Heart right ventricle (tissue), 16 donors: ENCODE data around the gene ELFN1. TPM values are rescaled to one million over a fixed set of nuclear protein-coding genes. Genes with fewer than 3 reads are reported as not detected.

ENCODE experiments used
- ATAC-seq, 8 donors: fragments of 200-7000 bp; cut with Tn5 transposase; one replicate each; pipeline ENCODE4 v1.9.1; 2020; ENCODE audit warnings: mild to moderate bottlenecking in 8 of 8, moderate library complexity in 8 of 8, moderate number of reproducible peaks in 1 of 8
- DNase-seq, 2 donors: peaks; one replicate each; pipeline ENCODE4 v3.0.0-alpha.2; 2020
- H3K27ac ChIP-seq, 10 donors: fragments of 200-600 bp; sonication (generic) in 2 of 10; one replicate each; pipeline versions ENCODE4 v1.5.0 to v1.8.0; 2020 to 2022; ENCODE audit warnings: mild to moderate bottlenecking in 3 of 10
- H3K27me3 ChIP-seq, 7 donors: fragments of 200-600 bp; one replicate each; pipeline ENCODE4 v1.8.0; 2021 to 2022; ENCODE audit warnings: mild to moderate bottlenecking in 2 of 7
- H3K36me3 ChIP-seq, 9 donors: fragments of 200-600 bp; sonication (generic) in 1 of 9; one replicate each; pipeline versions ENCODE4 v1.5.0 to v1.8.0; 2020 to 2022; ENCODE audit warnings: mild to moderate bottlenecking in 2 of 9
- H3K4me1 ChIP-seq, 9 donors: fragments of 200-600 bp; sonication (generic) in 1 of 9; one replicate each; pipeline versions ENCODE4 v1.5.0 to v1.8.0; 2020 to 2022; ENCODE audit warnings: mild to moderate bottlenecking in 4 of 9
- H3K4me3 ChIP-seq, 10 donors: fragments of 200-600 bp; sonication (generic) in 2 of 10; one replicate each; pipeline versions ENCODE4 v1.5.0 to v1.8.0; 2020 to 2022; ENCODE audit warnings: mild to moderate bottlenecking in 7 of 10, moderate library complexity in 2 of 10
- H3K9me3 ChIP-seq, 11 donors: fragments of 200-600 bp in 10 of 11; sonication (generic) in 2 of 11; one replicate each; pipeline versions ENCODE4 v1.5.0 to v1.8.0; 2013 to 2022; ENCODE audit warnings: mild to moderate bottlenecking in 2 of 11, control low read depth in 1 of 11, moderate library complexity in 1 of 11
- CTCF ChIP-seq, 9 donors: fragments of 200-600 bp; sonication (generic) in 2 of 9; IDR thresholded peaks; one replicate each; pipeline versions ENCODE4 v1.5.0 to v1.8.0; 2021 to 2022; ENCODE audit warnings: antibody characterized with exemption in 9 of 9, mild to moderate bottlenecking in 5 of 9, moderate library complexity in 1 of 9
- WGBS, 2 donors: extraction: QIAGEN DNeasy Blood & Tissue Kit; methylation state at CpG; one replicate each; pipeline ENCODE4 v1.1.7; 2013; ENCODE audit warnings: inconsistent platforms in 1 of 2; 5-methylcytosine and 5-hydroxymethylcytosine counted together
- intact Hi-C, 10 donors: fragments of 100-400 bp; cut with DNase I; formaldehyde crosslinking; loops; one replicate each; pipeline versions ENCODE4 v1.11.1 to v1.14.2; 2022
- polyA plus RNA-seq, 2 donors: library from polyadenylated mRNA; stranded (reverse); fragments of 200-250 nt; gene quantifications; one replicate each; pipeline ENCODE4 v1.2.3, GENCODE V29; 2013
- total RNA-seq, 10 donors: library from RNA; stranded (reverse); fragmentation: NEBNext Ultra II Directional in 3 of 10; extraction: Animal tissue kit (Norgen Biotek cat#: 25700) in 3 of 10; gene quantifications; one replicate each; pipeline versions ENCODE4 v1.2.1 to v1.2.4, GENCODE V29; 2021 to 2023
- donor health status: Arrhythmogenic right ventricular cardiomyopathy.
- donor health status: ischemic (EF 13 %, LVEDD 7.1; RV severe dilation, severe dysfunction).
- donor health status: healthy with polysubstance abuse.
- donor health status: DM: no; HTN: yes; CAD: no.
- donor health status: DM: no; HTN: no; CAD: no.
- donor health status: ischemic (EF 25% LVEDD 6.9; RV normal size, moderate dysfunction).
- donor health status: ischemic (EF 25% LVEDD 5.7; RV mildly dilated, moderate dysfunction).
- donor health status: healthy.
- donor health status: DM: yes; HTN: yes; CAD: no.
- donor health status: Ischemic cardiomyopathy.
- donor health status: ischemic (EF 35%, LVEDD 5.7; RV mildly dilated, moderate dysfunction).
- donor health status: nonischemic (EF 11% LVEDD 7.7; RV severe dilation, severe dysfunction).
- donor health status: DM: yes; HTN: yes; CAD: no.
- donor health status: PGD.
- donor health status: ischemic (EF 29% LVEDD 5.4; RV normal size, mild dysfunction).
- donor health status: nonischemic (EF 23%, LVEDD 6.1; RV moderate dilation, normal function).

ELFN1 gene
- total and polyA plus RNA-seq, 12 donors = 3.0 to 9.5 (median 6.0) TPM

- DNase-seq (no peak), ATAC-seq (no peak)
- no peak for TF ChIP-seq CTCF (IDR thresholded peaks at IDR 0.05)
These were observed 26.6 kb upstream of the ELFN1 start for GRCh38 chr7:1643270-1644092.

GRCh38 chr7:1644341-1645070 lies 25.6 kb upstream of the ELFN1 start:
- peaks cover 16 to 42% (median 22%) of the 10 kb centered on the region in 9 donors for H3K4me1 ChIP-seq
- intact Hi-C loops = loop anchor here in 1 of 10 donors (10.0 kb wide), 1 partner anchor 60 kb away; no protein-coding TSS in a partner anchor
- no peak for ATAC-seq
- 82 to 85% methylated on average over 23 of the region's 23 CpGs for WGBS, 2 donors
- H3K27ac ChIP-seq = no peak overlapping the region
- H3K9me3 ChIP-seq = no peaks in the 10 kb centered on the region
- H3K27me3 ChIP-seq = peaks cover 0 to 58% (median 47%) of the 10 kb centered on the region in 7 donors
- H3K36me3 ChIP-seq = no peaks in the 10 kb centered on the region
- TF ChIP-seq CTCF (IDR thresholded peaks at IDR 0.05) = no peak
- DNase-seq = no peak
- H3K4me3 ChIP-seq = no peak overlapping the region

More at GRCh38 chr7:1643270-1644092, 26.6 kb upstream of the ELFN1 start:
- Histone ChIP-seq H3K27me3 (peaks cover 0 to 65% (median 42%) of the 10 kb centered on the region in 7 donors), H3K36me3 (no peaks in the 10 kb centered on the region), H3K9me3 (no peaks in the 10 kb centered on the region), H3K4me3 (no peak overlapping the region), H3K4me1 (peaks cover 13 to 35% (median 18%) of the 10 kb centered on the region in 9 donors), H3K27ac (no peak overlapping the region)
- intact Hi-C loops = loop anchor here in 1 of 10 donors (10.0 kb wide), 1 partner anchor 59 kb away; no protein-coding TSS in a partner anchor
- 92 to 94% methylated on average over 11 of the region's 11 CpGs for WGBS, 2 donors

GRCh38 chr7:1645071-1645409 lies 25.0 kb upstream of the ELFN1 start:
- Histone ChIP-seq H3K4me1 (peaks cover 16 to 42% (median 22%) of the 10 kb centered on the region in 9 donors), H3K27me3 (peaks cover 0 to 63% (median 47%) of the 10 kb centered on the region in 7 donors), H3K9me3 (no peaks in the 10 kb centered on the region), H3K27ac (no peak overlapping the region), H3K4me3 (no peak overlapping the region), H3K36me3 (no peaks in the 10 kb centered on the region)
- no peak for TF ChIP-seq CTCF (IDR thresholded peaks at IDR 0.05)
- WGBS, 2 donors = 82 to 88% methylated on average over 11 of the region's 11 CpGs
- DNase-seq (no peak), ATAC-seq (no peak)
- intact Hi-C loops = loop anchor here in 1 of 10 donors (10.0 kb wide), 1 partner anchor 60 kb away; no protein-coding TSS in a partner anchor

GRCh38 chr7:1645476-1645875 lies 24.6 kb upstream of the ELFN1 start:
- Histone ChIP-seq H3K4me1 (peaks cover 16 to 42% (median 22%) of the 10 kb centered on the region in 9 donors), H3K4me3 (no peak overlapping the region), H3K36me3 (no peaks in the 10 kb centered on the region), H3K9me3 (no peaks in the 10 kb centered on the region), H3K27me3 (peaks cover 0 to 67% (median 47%) of the 10 kb centered on the region in 7 donors), H3K27ac (no peak overlapping the region)
- WGBS, 2 donors = 87 to 88% methylated on average over 13 of the region's 13 CpGs
- no peak for DNase-seq
- ATAC-seq = no peak
- no peak for TF ChIP-seq CTCF (IDR thresholded peaks at IDR 0.05)
- intact Hi-C loops = loop anchor here in 1 of 10 donors (10.0 kb wide), 1 partner anchor 61 kb away; no protein-coding TSS in a partner anchor
